Measurements from ENCODE around the gene SPOCK1. TPM values are rescaled to one million over a fixed set of nuclear protein-coding genes. Genes with fewer than 3 reads are reported as not detected.

The SPOCK1 gene
- total and polyA plus RNA-seq, 2 of the 4 experiments (the other 2 are of a cell fraction) = 5.0 to 20.3 TPM

DNA sequence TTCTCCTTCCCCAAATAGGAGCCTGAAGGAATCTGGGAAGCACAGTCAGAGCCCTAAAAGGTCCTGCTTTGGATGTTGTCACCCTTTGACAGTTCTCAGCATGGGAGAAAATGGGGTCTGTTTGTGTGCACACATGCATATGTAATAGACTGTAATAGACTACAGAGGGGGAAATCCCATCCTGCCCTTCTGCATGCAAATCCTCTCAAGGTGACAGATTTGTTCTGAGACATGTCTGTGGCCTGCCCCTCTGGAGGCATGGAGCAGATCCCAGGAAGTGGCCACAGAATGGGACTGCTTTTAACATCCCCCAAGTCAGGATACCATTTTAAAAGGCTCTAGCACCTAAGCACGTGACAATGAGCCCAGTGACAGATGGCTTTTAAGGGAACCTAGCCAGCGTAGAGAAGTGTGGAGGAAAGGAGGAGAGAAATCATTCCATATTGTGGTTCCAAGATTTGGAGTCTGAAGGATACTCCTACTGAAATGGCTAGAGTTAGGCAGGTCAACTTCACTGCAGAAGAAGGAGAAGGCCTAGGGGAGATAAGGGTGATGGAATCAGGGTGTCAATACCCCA lies 483.5 kb downstream of the SPOCK1 start:
- BruUV-seq (replicated peaks) = no TSS peak
- no peak overlapping the region for H3K4ac ChIP-seq (ENCODE audit: low read depth, low read length)

More for the DNA sequence above, 483.5 kb downstream of the SPOCK1 start:
- no CpG with 5 or more reads among the region's 2 CpGs for WGBS, 2 experiments (ENCODE audit: extremely low coverage in 2 of 2, insufficient read length in 1 of 2)
- Histone ChIP-seq H3K23ac (ENCODE audit: low read depth, low read length) (no peak overlapping the region), H3K9me3 (ENCODE audit: control insufficient read depth, insufficient read depth, low read length) (no peaks in the 10 kb centered on the region), H4K20me1 (ENCODE audit: insufficient read depth, low read length) (no peaks in the 10 kb centered on the region), H4K8ac (ENCODE audit: low read depth in 2 of 2, low read length in 2 of 2) (no peak overlapping the region), H2AK5ac (ENCODE audit: low read depth, low read length) (no peak overlapping the region), H2AK9ac (replicated peaks; ENCODE audit: low read depth, low read length, poor library complexity) (no peak overlapping the region), H3K4me2 (ENCODE audit: low read depth, low read length) (no peak overlapping the region), H3K4me3 (ENCODE audit: insufficient read depth, low read depth, low read length) (no peak overlapping the region), H3K18ac (ENCODE audit: low read depth, low read length) (no peak overlapping the region), H3K9me1 (ENCODE audit: insufficient read depth, low read length) (no peaks in the 10 kb centered on the region), H2AFZ (replicated peaks; ENCODE audit: low read length, poor library complexity) (no peak overlapping the region), H3K14ac (replicated peaks; ENCODE audit: low read depth, low read length) (no peak overlapping the region), H3K56ac (ENCODE audit: extremely low read depth, insufficient read depth, low read length) (no peak overlapping the region), H4K91ac (ENCODE audit: insufficient read depth, low read depth, low read length) (no peak overlapping the region), H2BK5ac (ENCODE audit: low read depth, low read length, poor library complexity, severe bottlenecking) (no peak overlapping the region), H2BK15ac (ENCODE audit: low read depth, low read length) (no peak overlapping the region), H2BK20ac (ENCODE audit: low read depth, low read length) (no peak overlapping the region), H4K5ac (ENCODE audit: low read depth, low read length) (no peak overlapping the region), H3K36me3 (ENCODE audit: control insufficient read depth, insufficient read depth, low read length) (no peaks in the 10 kb centered on the region), H3K27me3 (ENCODE audit: control insufficient read depth, insufficient read depth, low read length) (no peaks in the 10 kb centered on the region), H3K79me1 (ENCODE audit: low read depth in 1 of 2, low read length in 2 of 2) (no peaks in the 10 kb centered on the region), H3K27ac (ENCODE audit: insufficient read depth, low read length) (no peak overlapping the region), H2BK120ac (ENCODE audit: low read depth, low read length) (no peak overlapping the region), H3K9ac (ENCODE audit: low read depth, low read length) (no peak overlapping the region), H3K4me1 (ENCODE audit: control insufficient read depth, insufficient read depth, low read length) (no peaks in the 10 kb centered on the region)
- ChIA-PET CTCF (interaction anchor here (1.0 kb wide), 1 partner anchor 133 kb away, joined by 3 read pairs; no protein-coding TSS in a partner anchor), POLR2A (ENCODE audit: unreplicated experiment) (no interaction called here)
- dilution Hi-C loops (cut with HindIII; ENCODE audit: low sequenced_read_pairs, unreplicated experiment) (no loop called here), intact Hi-C loops (cut with micrococcal nuclease) (no loop called here), in situ Hi-C loops (cut with MboI; ENCODE audit: low sequenced_read_pairs) (no loop called here)
- TF ChIP-seq, protein P1, sequence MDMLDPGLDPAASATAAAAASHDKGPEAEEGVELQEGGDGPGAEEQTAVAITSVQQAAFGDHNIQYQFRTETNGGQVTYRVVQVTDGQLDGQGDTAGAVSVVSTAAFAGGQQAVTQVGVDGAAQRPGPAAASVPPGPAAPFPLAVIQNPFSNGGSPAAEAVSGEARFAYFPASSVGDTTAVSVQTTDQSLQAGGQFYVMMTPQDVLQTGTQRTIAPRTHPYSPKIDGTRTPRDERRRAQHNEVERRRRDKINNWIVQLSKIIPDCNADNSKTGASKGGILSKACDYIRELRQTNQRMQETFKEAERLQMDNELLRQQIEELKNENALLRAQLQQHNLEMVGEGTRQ (IDR thresholded peaks at IDR 0.05; ENCODE audit: low read depth, low read length) = no peak
- TF ChIP-seq CHD1 (IDR thresholded peaks at IDR 0.05; ENCODE audit: low read depth, low read length) = no peak
- TF ChIP-seq FOS (IDR thresholded peaks at IDR 0.05; ENCODE audit: low read depth, low read length) = no peak
- no peak for TF ChIP-seq RCOR1 (IDR thresholded peaks at IDR 0.05; ENCODE audit: insufficient replicate concordance, low read length)
- TF ChIP-seq BHLHE40 (IDR thresholded peaks at IDR 0.05; ENCODE audit: low read depth, low read length) = no peak
- TF ChIP-seq MAFK (IDR thresholded peaks at IDR 0.05; ENCODE audit: low read depth, low read length) = no peak
- ATAC-seq (ENCODE audit: low read depth) = no peak
- no peak for DNase-seq

All from IMR-90 (cell line).